GM19455 (cell line): Measurements from ENCODE around the gene GASK1A.
"Not testable (repeated sequence)": the region's sequence is repeated elsewhere in the genome, so short reads cannot be mapped to it uniquely, and the experiment has no call there.

Experiments used
- ATAC-seq: cut with Tn5 transposase; IDR thresholded peaks from one replicate; pipeline ENCODE4 v1.9.1; 2021; ENCODE audit not compliant: unreplicated experiment

The GASK1A gene

DNA sequence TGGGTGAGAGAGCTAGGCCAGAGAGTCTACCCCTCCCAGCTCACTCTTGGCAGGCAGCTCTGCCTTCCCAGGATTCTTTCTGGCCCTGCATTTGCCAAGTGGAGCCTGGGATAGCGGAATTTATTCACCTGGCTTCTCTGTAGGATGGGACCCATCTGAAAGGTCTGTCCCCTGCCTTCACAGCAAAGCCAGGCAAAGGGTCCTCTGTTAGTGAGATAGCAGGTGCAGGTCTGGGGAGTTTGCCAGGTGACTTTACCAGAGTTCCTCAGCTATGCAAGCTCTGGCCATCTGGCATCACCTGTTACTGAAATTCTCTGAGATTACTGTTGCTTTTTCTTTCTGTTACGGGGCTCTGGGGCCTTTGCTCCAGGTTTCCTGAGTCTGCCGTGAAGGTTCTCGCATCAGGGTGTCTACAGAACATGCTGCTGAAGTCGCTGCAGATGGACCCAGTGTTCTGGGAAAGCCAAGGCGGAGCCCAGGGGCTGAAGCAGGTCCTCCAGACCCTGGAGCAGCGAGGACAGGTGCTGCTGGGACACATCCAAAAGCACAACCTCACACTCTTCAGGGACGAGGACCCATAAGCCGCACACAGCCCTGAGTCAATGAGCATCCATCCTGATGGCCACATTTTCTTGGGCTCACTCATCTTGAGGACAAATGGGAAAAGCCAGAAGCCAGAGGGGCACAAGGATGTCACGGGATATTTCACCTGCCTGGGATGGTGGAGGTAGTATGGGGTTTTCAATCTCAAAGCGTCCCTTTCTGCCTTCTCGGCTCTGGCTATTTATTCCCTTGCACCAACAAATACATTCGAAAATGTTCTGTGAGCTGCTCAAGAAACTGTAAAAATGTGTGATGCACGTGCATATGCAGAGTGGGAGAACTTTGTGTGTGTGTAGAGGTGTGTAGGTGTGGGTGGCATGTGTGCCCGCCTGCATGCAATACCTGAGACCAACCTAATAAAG, 77.0 kb downstream of the GASK1A start:
- no peak for ATAC-seq

GRCh38 chr3:43059456-43059855, 80.3 kb downstream of the GASK1A start:
- no peak for ATAC-seq

GRCh38 chr3:43061101-43061895, 82.2 kb downstream of the GASK1A start:
- ATAC-seq, result no peak

DNA sequence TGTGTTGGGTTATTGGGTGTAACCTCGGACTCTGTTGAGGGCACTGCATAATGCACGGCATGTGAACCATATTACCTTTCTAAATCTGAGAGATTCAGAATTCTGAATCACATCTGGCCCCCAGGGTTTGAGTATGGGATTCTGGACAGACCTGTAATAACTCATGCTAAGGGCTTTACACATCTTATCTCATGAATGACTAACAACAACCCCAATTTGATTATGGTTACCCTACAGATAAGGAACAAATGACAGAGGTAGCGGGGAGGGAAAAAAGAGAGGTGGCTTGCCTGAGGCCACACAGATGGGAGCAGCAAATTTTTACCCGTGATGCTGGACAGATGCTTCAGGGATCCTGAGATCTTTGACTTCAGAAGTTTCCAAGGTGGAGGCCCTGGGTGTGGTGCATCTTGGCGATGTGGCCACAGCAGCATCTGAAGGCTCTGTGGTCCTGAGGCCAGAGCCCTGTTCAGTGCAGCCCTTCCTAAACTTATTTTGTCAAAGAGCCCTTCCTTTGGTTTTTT, 83.0 kb downstream of the GASK1A start:
- no peak for ATAC-seq

- ATAC-seq, result no peak
Measured at GRCh38 chr3:43062564-43063040, 83.5 kb downstream of the GASK1A start.

GRCh38 chr3:43063114-43063513, 84.0 kb downstream of the GASK1A start:
- ATAC-seq, result no peak

GRCh38 chr3:43070670-43071069, 91.6 kb downstream of the GASK1A start:
- not testable (repeated sequence) for ATAC-seq

GRCh38 chr3:43071313-43071893, 92.3 kb downstream of the GASK1A start:
- no peak for ATAC-seq

- ATAC-seq, result no peak
Measured at GRCh38 chr3:43072361-43072760, 93.2 kb downstream of the GASK1A start.

GRCh38 chr3:43073116-43073835, 94.2 kb downstream of the GASK1A start:
- no peak for ATAC-seq

- ATAC-seq, result no peak
Measured at GRCh38 chr3:43073836-43074220, 94.7 kb downstream of the GASK1A start.

DNA sequence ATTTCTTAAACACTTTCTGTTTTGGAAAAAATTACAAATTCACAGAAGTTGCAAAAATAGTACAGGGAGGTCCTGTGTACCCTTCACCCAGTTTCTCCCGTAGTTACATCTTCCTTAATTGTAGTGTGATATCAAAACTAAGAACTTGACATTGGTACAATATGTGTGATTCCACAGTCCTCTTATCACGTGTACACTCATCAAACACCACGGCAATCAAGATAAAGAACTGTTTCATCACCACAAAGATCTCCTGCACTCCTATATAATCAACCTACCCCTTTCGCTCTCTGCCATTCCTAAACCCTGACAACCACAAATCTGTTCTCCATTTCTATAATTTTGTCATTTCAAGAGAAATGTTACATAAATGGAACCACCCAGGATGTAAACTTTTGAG, 95.4 kb downstream of the GASK1A start:
- ATAC-seq, result no peak

- no peak for ATAC-seq
Measured at GRCh38 chr3:43074901-43075689, 96.0 kb downstream of the GASK1A start.

GRCh38 chr3:43075904-43076661, 97.0 kb downstream of the GASK1A start:
- no peak for ATAC-seq

GRCh38 chr3:43076857-43077256, 97.7 kb downstream of the GASK1A start:
- no peak for ATAC-seq

DNA sequence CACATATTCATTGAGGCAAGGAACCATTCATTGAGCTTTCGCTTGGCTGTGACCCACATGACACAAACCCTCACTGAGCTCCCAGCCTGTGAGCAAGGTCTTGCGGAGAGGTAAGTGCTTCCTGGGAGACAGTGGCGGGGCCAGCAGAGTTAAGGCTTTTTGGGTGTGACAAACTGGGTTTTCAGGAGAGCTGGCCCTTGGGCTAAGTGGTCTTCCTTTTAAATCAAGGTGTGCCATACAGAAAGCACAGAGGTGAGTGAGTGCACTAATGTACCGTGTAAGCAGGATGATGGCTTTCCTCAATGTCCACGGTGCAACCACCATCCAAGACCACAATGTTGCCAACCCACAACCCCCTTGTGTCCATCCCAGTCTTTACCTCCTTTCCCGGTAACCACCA, 98.2 kb downstream of the GASK1A start:
- ATAC-seq, result no peak

- no peak for ATAC-seq
Measured at GRCh38 chr3:43077707-43078106, 98.6 kb downstream of the GASK1A start.

DNA sequence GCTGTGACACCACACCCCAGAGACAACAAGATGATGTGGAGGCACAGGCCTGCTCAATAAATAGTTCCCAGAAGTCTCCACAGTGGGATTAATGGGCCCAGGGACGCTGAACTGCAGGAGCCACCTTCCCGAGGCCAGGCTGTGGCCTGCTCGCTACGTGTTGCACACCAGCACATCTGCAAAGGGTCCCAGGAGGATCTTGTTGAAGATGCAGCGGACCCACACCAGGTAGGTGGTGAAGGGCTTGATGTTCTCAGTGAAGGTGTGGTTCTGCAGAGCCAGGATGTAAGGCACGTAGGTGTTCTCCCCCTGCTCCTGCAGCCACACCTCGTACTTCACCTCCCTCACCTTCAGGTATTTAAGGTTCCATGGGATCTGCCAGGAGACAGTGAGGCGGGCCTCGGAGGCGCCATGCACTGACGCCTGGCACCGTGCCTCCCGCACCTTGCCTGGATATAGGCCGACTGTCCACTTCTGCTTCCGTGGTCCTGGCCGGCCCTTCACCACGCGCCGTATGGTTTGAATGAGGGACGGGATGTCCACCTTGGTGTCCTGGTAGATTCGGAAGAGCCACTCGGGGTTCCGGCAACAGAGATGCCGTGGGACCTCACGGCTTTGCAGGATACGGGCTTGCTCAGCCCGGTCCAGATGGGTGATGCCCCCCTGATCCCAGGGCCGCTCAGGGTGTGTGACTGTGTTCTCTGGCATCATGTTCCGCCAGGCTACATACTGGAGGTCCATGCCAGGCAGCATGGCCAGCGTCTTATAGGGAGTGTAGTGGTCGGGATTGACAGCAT, 100.6 kb downstream of the GASK1A start:
- ATAC-seq, result no peak
